IMR-90 (cell line): Measurements from ENCODE around the gene NPM1. TPM values are rescaled to one million over a fixed set of nuclear protein-coding genes. Genes with fewer than 3 reads are reported as not detected.

Experiments
- ATAC-seq: fragments of 200-7000 bp; cut with Tn5 transposase; 2 replicates; pipeline ENCODE4 v1.9.1; 2020; ENCODE audit warnings: low read depth, mild to moderate bottlenecking, moderate library complexity
- BruUV-seq: library from RNA; stranded (reverse); fragments of 400-500 nt; replicated peaks from 2 replicates; lab custom pipeline; 2021; lab: Mats Ljungman, UMichigan
- CTCF ChIA-PET: fragments of 300-600 bp; formaldehyde crosslinking; extraction: SDS; loops from one replicate; lab custom pipeline; 2021; ENCODE audit warnings: antibody characterized with exemption; lab: Yijun Ruan, JAX
- POLR2A ChIA-PET: fragments of 300-600 bp; sonication (Branson Sonifier 250); formaldehyde crosslinking; loops from one replicate; lab custom pipeline; 2022; ENCODE audit warnings: antibody characterized with exemption; ENCODE audit not compliant: unreplicated experiment; lab: Charles Lee
- DNase-seq: peaks from one replicate; pipeline ENCODE4 v3.0.0; 2013
- H2AFZ ChIP-seq: replicated peaks from 2 replicates; pipeline ENCODE3; 2013; ENCODE audit warnings: low read length, mild to moderate bottlenecking; ENCODE audit not compliant: poor library complexity
- H2AK5ac ChIP-seq: 2 replicates; pipeline ENCODE4 v1.6.1; 2013; ENCODE audit warnings: low read depth, low read length, inconsistent platforms
- H2AK9ac ChIP-seq: replicated peaks from 2 replicates; pipeline ENCODE3; 2013; ENCODE audit warnings: mild to moderate bottlenecking, low read depth, low read length, moderate library complexity; ENCODE audit not compliant: poor library complexity
- H2BK120ac ChIP-seq: 2 replicates; pipeline ENCODE4 v1.6.1; 2013; ENCODE audit warnings: low read depth, low read length, inconsistent platforms
- H2BK15ac ChIP-seq: 3 replicates; pipeline ENCODE4 v1.6.1; 2013; ENCODE audit warnings: low read depth, low read length, inconsistent platforms
- H2BK20ac ChIP-seq: 2 replicates; pipeline ENCODE4 v1.6.1; 2013; ENCODE audit warnings: low read depth, mild to moderate bottlenecking, inconsistent platforms, low read length, moderate library complexity
- H2BK5ac ChIP-seq: 2 replicates; pipeline ENCODE4 v1.6.1; 2013; ENCODE audit warnings: mild to moderate bottlenecking, low read depth, low read length, inconsistent platforms; ENCODE audit not compliant: poor library complexity, severe bottlenecking
- H3K14ac ChIP-seq: replicated peaks from 2 replicates; pipeline ENCODE4 v1.6.1; 2013; ENCODE audit warnings: low read depth, low read length, inconsistent platforms
- H3K18ac ChIP-seq: 2 replicates; pipeline ENCODE4 v1.6.1; 2013; ENCODE audit warnings: low read depth, low read length, control low read depth
- H3K23ac ChIP-seq: 2 replicates; pipeline ENCODE4 v1.6.1; 2013; ENCODE audit warnings: low read depth, low read length, inconsistent platforms
- H3K27ac ChIP-seq: 2 replicates; pipeline ENCODE4 v1.5.1; 2013; ENCODE audit warnings: mild to moderate bottlenecking, control low read depth, low read length; ENCODE audit not compliant: insufficient read depth
- H3K27me3 ChIP-seq: 2 replicates; pipeline ENCODE4 v1.6.1; 2013; ENCODE audit warnings: low read length; ENCODE audit not compliant: control insufficient read depth, insufficient read depth
- H3K36me3 ChIP-seq: 2 replicates; pipeline ENCODE4 v1.6.1; 2013; ENCODE audit warnings: low read length, mixed read lengths; ENCODE audit not compliant: control insufficient read depth, insufficient read depth
- H3K4ac ChIP-seq: 2 replicates; pipeline ENCODE4 v1.6.1; 2013; ENCODE audit warnings: low read depth, low read length, inconsistent platforms
- H3K4me1 ChIP-seq: 2 replicates; pipeline ENCODE4 v1.6.1; 2013; ENCODE audit warnings: low read length, mixed read lengths; ENCODE audit not compliant: control insufficient read depth, insufficient read depth
- H3K4me2 ChIP-seq: 2 replicates; pipeline ENCODE4 v1.6.1; 2013; ENCODE audit warnings: low read depth, mild to moderate bottlenecking, control low read depth, low read length, moderate library complexity
- H3K4me3 ChIP-seq: 2 replicates; pipeline ENCODE4 v1.5.1; 2013; ENCODE audit warnings: low read depth, mild to moderate bottlenecking, control low read depth, low read length, moderate library complexity; ENCODE audit not compliant: insufficient read depth
- H3K56ac ChIP-seq: 2 replicates; pipeline ENCODE4 v1.6.1; 2013; ENCODE audit warnings: low read length, inconsistent platforms; ENCODE audit not compliant: insufficient read depth; ENCODE audit errors: extremely low read depth
- H3K79me1 ChIP-seq, 2 experiments: 2 replicates each; pipeline ENCODE4 v1.6.1; 2013; ENCODE audit warnings: low read length in 2 of 2, inconsistent platforms in 1 of 2, low read depth in 1 of 2
- H3K9ac ChIP-seq: 2 replicates; pipeline ENCODE4 v1.6.1; 2013; ENCODE audit warnings: low read depth, low read length, control low read depth
- H3K9me1 ChIP-seq: 2 replicates; pipeline ENCODE4 v1.6.1; 2013; ENCODE audit warnings: low read length, inconsistent platforms; ENCODE audit not compliant: insufficient read depth
- H3K9me3 ChIP-seq: 2 replicates; pipeline ENCODE4 v1.6.1; 2013; ENCODE audit warnings: low read length; ENCODE audit not compliant: control insufficient read depth, insufficient read depth
- H4K20me1 ChIP-seq: 2 replicates; pipeline ENCODE4 v1.6.1; 2013; ENCODE audit warnings: low read length, inconsistent platforms; ENCODE audit not compliant: insufficient read depth
- H4K5ac ChIP-seq: 2 replicates; pipeline ENCODE4 v1.6.1; 2013; ENCODE audit warnings: mild to moderate bottlenecking, low read depth, low read length, control low read depth
- H4K8ac ChIP-seq, 2 experiments: 2 replicates each; pipeline ENCODE4 v1.6.1; 2013; ENCODE audit warnings: low read depth in 2 of 2, low read length in 2 of 2, control low read depth in 1 of 2, inconsistent platforms in 1 of 2
- H4K91ac ChIP-seq: 2 replicates; pipeline ENCODE4 v1.6.1; 2013; ENCODE audit warnings: low read depth, low read length, inconsistent platforms; ENCODE audit not compliant: insufficient read depth
- CEBPB ChIP-seq: IDR thresholded peaks from 2 replicates; pipeline ENCODE4 v1.6.1; 2012; ENCODE audit warnings: low read depth, low read length, improper control_type of control experiment
- CHD1 ChIP-seq: IDR thresholded peaks from 2 replicates; pipeline ENCODE4 v1.6.1; 2012; ENCODE audit warnings: low read depth, low read length, improper control_type of control experiment
- NFE2L2 ChIP-seq: fragments of 150-350 bp; IDR thresholded peaks from 2 replicates; pipeline ENCODE4 v1.6.1; 2016; ENCODE audit warnings: low read depth, mild to moderate bottlenecking, low read length
- SMC3 ChIP-seq: fragments of 150-350 bp; IDR thresholded peaks from 2 replicates; pipeline ENCODE4 v1.6.1; 2016; ENCODE audit warnings: low read depth, mild to moderate bottlenecking, antibody characterized with exemption, low read length, moderate library complexity
- WGBS, 2 experiments: methylation state at CpG; one replicate each; pipeline versions ENCODE4 v1.1.5 to v1.1.7; 2013; ENCODE audit warnings: missing lambda C conversion rate in 2 of 2; ENCODE audit not compliant: insufficient read length in 1 of 2; ENCODE audit errors: extremely low coverage in 2 of 2; 5-methylcytosine and 5-hydroxymethylcytosine counted together
- dilution Hi-C: fragments of 300-500 bp; cut with HindIII; formaldehyde crosslinking; loops from one replicate; pipeline ENCODE4 v1.14.3; 2018; ENCODE audit warnings: low sequenced_read_pairs; ENCODE audit not compliant: unreplicated experiment
- in situ Hi-C: fragments of 300-500 bp; cut with MboI; formaldehyde crosslinking; loops from 3 replicates; pipeline ENCODE4 v1.14.3; 2019; ENCODE audit warnings: low sequenced_read_pairs, inconsistent platforms, mixed read lengths
- intact Hi-C: fragments of 100-400 bp; cut with micrococcal nuclease; formaldehyde crosslinking; loops from 2 replicates; pipeline ENCODE4 v1.10.0; 2022
- polyA plus RNA-seq, 3 experiments: library from polyadenylated mRNA; depleted of rRNA; stranded (reverse); fragments of >200 nt; gene quantifications; 2 replicates each; pipeline ENCODE4 v1.2.3, GENCODE V29; 2012; ENCODE audit warnings: low replicate concordance in 1 of 3
- total RNA-seq: library from RNA; depleted of rRNA; stranded (reverse); fragments of >200 nt; gene quantifications from 2 replicates; pipeline ENCODE4 v1.2.3, GENCODE V29; 2012

NPM1 gene
- total and polyA plus RNA-seq, 2 of the 4 experiments (the other 2 are of a cell fraction): 856 to 929 TPM

- TF ChIP-seq SMC3 (no peak), CHD1 (no peak), NFE2L2 (no peak)
Measured at GRCh38 chr5:171424726-171425125, 37.1 kb downstream of the NPM1 start (continued).

GRCh38 chr5:171425596-171426244 lies 38.1 kb downstream of the NPM1 start:
- ChIA-PET CTCF (no interaction called here), POLR2A (no interaction called here)
- no peaks in the 10 kb centered on the region for H3K79me1 ChIP-seq

More at GRCh38 chr5:171425596-171426244, 38.1 kb downstream of the NPM1 start:
- DNase-seq: no peak
- H3K36me3 ChIP-seq: no peaks in the 10 kb centered on the region
- H3K4me3 ChIP-seq: no peak overlapping the region
- no peak overlapping the region for H2AFZ ChIP-seq
- no peak overlapping the region for H3K18ac ChIP-seq
- H4K20me1 ChIP-seq: peaks cover 9% of the 10 kb centered on the region
- ATAC-seq: no peak
- no peak overlapping the region for H2BK20ac ChIP-seq
- H3K4me2 ChIP-seq: no peak overlapping the region
- in situ Hi-C loops (loop anchor here (25.0 kb wide), 1 partner anchor 437 kb away; no protein-coding TSS in a partner anchor), intact Hi-C loops (no loop called here), dilution Hi-C loops (no loop called here)
- no peaks in the 10 kb centered on the region for H3K9me3 ChIP-seq
- H3K27me3 ChIP-seq: no peaks in the 10 kb centered on the region; the same call in 1 of the 2 replicates
- H4K91ac ChIP-seq: no peak overlapping the region
- H3K23ac ChIP-seq: no peak overlapping the region
- no TSS peak for BruUV-seq
- no peak overlapping the region for H2BK5ac ChIP-seq
- H3K4me1 ChIP-seq: no peaks in the 10 kb centered on the region; the same call in 1 of the 2 replicates
- no peak overlapping the region for H2BK120ac ChIP-seq
- H3K9ac ChIP-seq: no peak overlapping the region
- H3K4ac ChIP-seq: no peak overlapping the region
- H3K14ac ChIP-seq: no peak overlapping the region
- no peaks in the 10 kb centered on the region for H3K9me1 ChIP-seq
- no peak overlapping the region for H4K8ac ChIP-seq
- 96% methylated on average over 4 of the region's 14 CpGs; no CpG with 5 or more reads in 1 of the 2 experiments for WGBS, 2 experiments
- H4K5ac ChIP-seq: no peak overlapping the region
- H3K56ac ChIP-seq: no peak overlapping the region
- peak overlapping the region; percentile 28 for H2AK9ac ChIP-seq
- TF ChIP-seq NFE2L2: no peak
- TF ChIP-seq SMC3: no peak
- TF ChIP-seq CEBPB: no peak
- no peak overlapping the region for H2AK5ac ChIP-seq
- no peak overlapping the region for H3K27ac ChIP-seq
- no peak overlapping the region for H2BK15ac ChIP-seq
